Panc1 (cell line): Measurements from ENCODE around the gene CRYM.

Source experiments
- CTCF ChIP-seq: fragments of 450-650 bp; IDR thresholded peaks from 2 replicates; pipeline ENCODE4 v1.5.1; 2017; ENCODE audit warnings: mild to moderate bottlenecking
- POLR2AphosphoS5 ChIP-seq: IDR thresholded peaks from 2 replicates; pipeline ENCODE4 v1.6.1; 2012; ENCODE audit warnings: mild to moderate bottlenecking, low read depth, low read length, moderate library complexity
- TCF7L2 ChIP-seq: IDR thresholded peaks from 2 replicates; pipeline ENCODE4 v1.6.1; 2011; ENCODE audit warnings: mild to moderate bottlenecking, low read depth, low read length, inconsistent platforms

- no peak for TF ChIP-seq CTCF
- TF ChIP-seq POLR2AphosphoS5: no peak
- TF ChIP-seq TCF7L2: no peak
Measured at GRCh38 chr16:21264571-21265036, 13.5 kb downstream of the CRYM start.
